ENCODE results near the gene CUEDC2. TPM values are rescaled to one million over a fixed set of nuclear protein-coding genes. Genes with fewer than 3 reads are reported as not detected.

Gene CUEDC2
- total RNA-seq, 1 donor: 51.0 TPM

DNA sequence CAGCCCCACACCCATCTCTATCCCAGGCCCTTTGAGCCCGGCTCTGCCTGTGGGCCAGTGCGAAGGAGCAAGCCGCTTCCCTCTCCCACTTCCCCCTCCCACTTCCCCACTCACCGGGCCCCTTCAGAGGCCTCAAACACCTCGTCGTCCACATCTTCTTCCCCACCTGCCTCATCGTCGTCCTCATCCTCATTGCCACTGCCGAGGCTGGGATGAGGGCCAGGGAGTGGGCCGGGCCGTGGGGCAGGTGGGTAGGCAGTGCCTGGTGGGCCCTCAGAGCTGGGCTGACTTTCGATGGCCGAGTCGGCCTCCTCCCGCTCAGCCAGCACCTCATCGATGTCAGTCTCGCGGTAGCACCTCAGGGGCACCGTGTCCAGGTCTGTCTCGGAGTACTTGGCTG is 17.6 kb downstream of the CUEDC2 start:
- H3K4me3 ChIP-seq (ENCODE audit: low read depth, low read length): no peak overlapping the region
- TF ChIP-seq, protein P1, sequence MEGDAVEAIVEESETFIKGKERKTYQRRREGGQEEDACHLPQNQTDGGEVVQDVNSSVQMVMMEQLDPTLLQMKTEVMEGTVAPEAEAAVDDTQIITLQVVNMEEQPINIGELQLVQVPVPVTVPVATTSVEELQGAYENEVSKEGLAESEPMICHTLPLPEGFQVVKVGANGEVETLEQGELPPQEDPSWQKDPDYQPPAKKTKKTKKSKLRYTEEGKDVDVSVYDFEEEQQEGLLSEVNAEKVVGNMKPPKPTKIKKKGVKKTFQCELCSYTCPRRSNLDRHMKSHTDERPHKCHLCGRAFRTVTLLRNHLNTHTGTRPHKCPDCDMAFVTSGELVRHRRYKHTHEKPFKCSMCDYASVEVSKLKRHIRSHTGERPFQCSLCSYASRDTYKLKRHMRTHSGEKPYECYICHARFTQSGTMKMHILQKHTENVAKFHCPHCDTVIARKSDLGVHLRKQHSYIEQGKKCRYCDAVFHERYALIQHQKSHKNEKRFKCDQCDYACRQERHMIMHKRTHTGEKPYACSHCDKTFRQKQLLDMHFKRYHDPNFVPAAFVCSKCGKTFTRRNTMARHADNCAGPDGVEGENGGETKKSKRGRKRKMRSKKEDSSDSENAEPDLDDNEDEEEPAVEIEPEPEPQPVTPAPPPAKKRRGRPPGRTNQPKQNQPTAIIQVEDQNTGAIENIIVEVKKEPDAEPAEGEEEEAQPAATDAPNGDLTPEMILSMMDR (IDR thresholded peaks at IDR 0.05; ENCODE audit: insufficient read depth, low read depth, low read length): no peak
- DNase-seq (ENCODE audit: low read depth): no peak

DNA sequence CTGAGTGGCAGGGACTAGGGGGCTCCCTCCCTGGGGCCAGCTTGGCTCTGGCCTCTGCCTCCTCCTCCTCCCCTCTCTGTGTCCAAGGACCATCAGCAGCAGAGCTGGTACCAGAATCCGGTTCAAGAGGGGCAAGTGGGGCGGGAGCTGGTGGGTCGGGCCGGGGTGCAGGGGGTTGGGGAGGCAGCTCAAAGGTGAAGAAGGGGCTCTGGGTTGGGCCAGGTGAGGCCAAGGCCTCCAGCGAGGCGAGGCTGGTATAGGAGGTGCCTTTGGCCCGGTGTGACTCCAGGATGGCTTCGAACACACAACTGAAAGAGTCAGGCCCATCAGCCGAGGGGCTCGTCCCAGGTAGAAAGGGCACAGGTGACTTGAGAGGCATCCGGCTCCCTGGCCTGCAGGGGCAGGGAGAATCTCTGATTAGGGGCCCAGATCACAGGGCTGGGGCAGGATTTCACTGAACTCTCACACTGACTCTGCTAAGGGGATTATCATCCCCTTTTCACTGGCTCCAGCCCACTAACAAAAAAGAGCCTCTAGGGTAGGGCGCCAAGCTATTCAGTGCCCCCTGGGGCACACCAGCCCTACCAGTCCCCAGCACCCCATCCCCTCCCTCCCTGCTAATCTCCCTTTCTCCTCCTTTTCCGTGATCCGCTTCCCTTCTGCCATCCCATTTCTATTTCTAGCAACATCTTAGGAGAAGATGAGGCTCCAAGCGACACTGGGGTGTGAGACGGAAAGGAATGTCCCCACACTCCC is 18.4 kb downstream of the CUEDC2 start:
- no peak overlapping the region for H3K4me3 ChIP-seq (ENCODE audit: low read depth, low read length)
- no peak for DNase-seq (ENCODE audit: low read depth)
- TF ChIP-seq, protein P1 (IDR thresholded peaks at IDR 0.05; ENCODE audit: insufficient read depth, low read depth, low read length): no peak

- no peak for DNase-seq (ENCODE audit: low read depth)
- TF ChIP-seq, protein P1 (IDR thresholded peaks at IDR 0.05; ENCODE audit: insufficient read depth, low read depth, low read length): no peak
Observed at GRCh38 chr10:102413053-102413705, 19.2 kb downstream of the CUEDC2 start.

DNA sequence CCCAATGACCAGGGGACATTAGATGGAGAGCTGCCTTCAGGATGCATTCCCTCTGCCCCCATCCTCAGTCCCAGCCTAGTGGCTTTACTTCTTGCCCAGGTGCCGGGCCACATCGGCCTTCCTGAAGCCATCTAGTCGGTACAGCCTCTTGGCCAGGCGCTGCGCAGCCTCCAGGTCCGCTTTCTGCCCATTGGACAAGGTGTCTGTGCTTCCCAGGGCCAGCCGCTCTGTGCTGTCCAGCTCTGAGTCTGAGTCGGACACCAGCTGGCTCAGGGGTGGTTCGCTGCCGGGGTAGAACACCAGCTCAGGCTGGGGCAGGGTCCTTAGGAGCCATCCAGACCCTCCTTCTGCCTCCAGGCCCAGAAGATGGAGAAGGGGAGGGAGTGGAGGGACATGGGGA is 20.1 kb downstream of the CUEDC2 start:
- TF ChIP-seq, protein P1 (IDR thresholded peaks at IDR 0.05; ENCODE audit: insufficient read depth, low read depth, low read length): no peak
- H3K4me3 ChIP-seq (ENCODE audit: low read depth, low read length): no peak overlapping the region
- DNase-seq (ENCODE audit: low read depth): no peak

More at GRCh38 chr10:102413053-102413705, 19.2 kb downstream of the CUEDC2 start:
- H3K4me3 ChIP-seq (ENCODE audit: low read depth, low read length): no peak overlapping the region

DNA sequence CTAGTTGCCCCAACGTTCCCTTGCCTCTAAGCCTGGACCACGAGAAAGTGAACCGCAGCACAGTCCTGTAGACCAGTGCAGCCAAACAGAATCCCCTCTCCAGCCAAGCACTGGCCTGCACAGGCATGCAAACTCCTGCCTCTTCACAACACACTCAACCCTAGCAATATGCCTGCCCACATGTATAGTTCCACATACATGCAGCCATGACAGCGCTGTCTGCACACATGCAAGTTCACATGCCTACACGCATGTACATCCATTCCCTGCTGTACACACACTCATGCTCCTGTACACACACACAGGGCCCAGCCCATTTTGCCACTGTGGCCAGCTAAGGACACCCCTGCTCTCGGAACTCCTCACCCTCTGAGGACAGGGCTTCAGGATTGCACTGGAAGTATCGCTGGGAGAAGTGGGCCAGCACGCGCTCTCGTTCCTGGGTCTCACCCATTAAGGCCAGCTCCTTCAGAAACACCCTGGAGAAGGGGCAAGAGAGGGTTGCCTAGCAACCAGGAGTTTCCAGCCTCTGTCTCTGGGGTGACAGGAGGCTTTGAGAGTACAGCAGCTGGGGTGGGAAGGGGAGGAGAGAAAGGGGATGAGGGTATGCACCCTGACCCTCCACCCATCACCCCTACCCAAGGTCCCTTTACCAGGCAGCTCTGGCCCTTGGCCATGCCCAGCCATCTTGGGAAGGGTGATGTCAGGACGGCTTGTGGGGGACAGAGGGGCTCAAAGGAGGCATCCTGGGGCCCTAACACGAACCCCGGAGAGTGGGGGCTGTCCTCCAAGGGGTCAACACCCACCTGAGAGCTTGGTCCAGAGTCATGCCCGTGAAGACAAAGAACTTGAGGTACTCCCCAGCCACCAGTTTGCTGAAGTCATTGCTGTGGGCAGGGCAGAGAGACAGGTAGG is 20.8 kb downstream of the CUEDC2 start:
- H3K4me3 ChIP-seq (ENCODE audit: low read depth, low read length): no peak overlapping the region
- TF ChIP-seq, protein P1 (IDR thresholded peaks at IDR 0.05; ENCODE audit: insufficient read depth, low read depth, low read length): no peak
- no peak for DNase-seq (ENCODE audit: low read depth)

DNA sequence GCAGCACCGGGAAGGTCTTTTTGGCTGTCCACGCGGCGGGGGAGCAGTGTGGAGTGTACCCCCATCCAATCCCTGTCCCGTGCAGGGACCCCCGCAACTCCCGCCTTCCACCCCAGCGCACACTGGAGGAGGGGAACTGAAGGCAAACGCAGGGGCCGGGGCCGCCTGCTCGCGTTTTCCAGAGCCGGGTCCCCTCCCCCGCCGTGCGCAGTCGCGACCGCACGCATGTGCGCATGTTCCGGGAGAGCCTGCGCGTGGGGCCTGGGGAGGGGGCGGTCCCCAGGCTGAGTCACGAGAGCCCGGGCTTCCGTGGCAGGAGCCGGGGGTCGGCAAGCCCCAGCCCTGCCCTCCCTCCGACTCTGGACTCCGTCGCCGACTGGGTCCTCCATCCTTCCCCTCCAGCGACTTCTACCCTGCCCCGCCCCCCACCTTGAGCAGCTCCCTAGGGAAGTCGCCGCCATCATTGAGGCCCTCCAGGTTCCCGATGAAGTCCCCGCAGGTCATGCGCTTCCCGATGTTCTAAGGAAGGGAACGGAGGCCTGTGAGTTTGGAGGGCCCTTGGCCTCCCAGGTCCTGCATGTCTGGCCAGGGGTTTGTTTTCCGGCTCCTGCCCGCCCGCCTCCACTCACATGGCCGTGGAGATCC is 21.8 kb downstream of the CUEDC2 start:
- DNase-seq (ENCODE audit: low read depth): peak; percentile 40
- TF ChIP-seq, protein P1 (IDR thresholded peaks at IDR 0.05; ENCODE audit: insufficient read depth, low read depth, low read length): no peak
- peak overlapping the region; percentile 57 for H3K4me3 ChIP-seq (ENCODE audit: low read depth, low read length)
